ENCODE results near the gene STAP2.
A peak's percentile ranks its signal among the peaks of the same experiment; 100 is the strongest.

STAP2 gene

GRCh38 chr19:4338441-4339355 lies at the start of gene STAP2:
TSS of gene STAP2 (minus strand) at chr19:4338827. CDS start at chr19:4338753, 74 bp downstream.
- no peak for DNase-seq

- no peak for DNase-seq
Observed at GRCh38 chr19:4386041-4386782, 47.6 kb upstream of the STAP2 start.

- DNase-seq, result no peak
Observed at GRCh38 chr19:4385291-4386040, 46.8 kb upstream of the STAP2 start.

- DNase-seq, result peak; percentile 41
Observed at GRCh38 chr19:4380254-4380727, 41.7 kb upstream of the STAP2 start.

GRCh38 chr19:4379383-4380253 lies 41.0 kb upstream of the STAP2 start:
- no peak for DNase-seq

GRCh38 chr19:4378886-4379285 lies 40.3 kb upstream of the STAP2 start:
- no peak for DNase-seq

- no peak for DNase-seq
Observed at GRCh38 chr19:4376991-4377781, 38.6 kb upstream of the STAP2 start.

- no peak for DNase-seq
Observed at GRCh38 chr19:4376671-4376990, 38.0 kb upstream of the STAP2 start.

GRCh38 chr19:4376028-4376670 lies 37.5 kb upstream of the STAP2 start:
- no peak for DNase-seq

GRCh38 chr19:4375164-4376027 lies 36.8 kb upstream of the STAP2 start:
- no peak for DNase-seq

GRCh38 chr19:4374498-4375163 lies 36.0 kb upstream of the STAP2 start:
- DNase-seq, result no peak

- no peak for DNase-seq
Observed at GRCh38 chr19:4373601-4374497, 35.2 kb upstream of the STAP2 start.

GRCh38 chr19:4373013-4373367 lies 34.4 kb upstream of the STAP2 start:
- no peak for DNase-seq

- no peak for DNase-seq
Observed at GRCh38 chr19:4372165-4373012, 33.8 kb upstream of the STAP2 start.

- no peak for DNase-seq
Observed at GRCh38 chr19:4371247-4372164, 32.9 kb upstream of the STAP2 start.

- no peak for DNase-seq
Observed at GRCh38 chr19:4370418-4371041, 31.9 kb upstream of the STAP2 start.

Measured in activated T-cell treated with anti-CD3 and anti-CD28 coated beads for 4 hours (primary cell).